Fibroblast of mammary gland (primary cell): ENCODE data around the gene ELSPBP1.
A peak's percentile ranks its signal among the peaks of the same experiment; 100 is the strongest.

Experiments used
- DNase-seq: peaks from one replicate; pipeline ENCODE4 v3.0.0-alpha.2; 2010; ENCODE audit warnings: low read depth
- H3K4me3 ChIP-seq: 2 replicates; pipeline ENCODE4 v1.5.1; 2011; ENCODE audit warnings: low read depth, mild to moderate bottlenecking, low read length, moderate library complexity; ENCODE audit not compliant: control insufficient read depth
- TF ChIP-seq, protein P1 (sequence below): conservative IDR thresholded peaks from 2 replicates; pipeline ENCODE4 v1.5.1; 2011; ENCODE audit warnings: low read depth, low read length, inconsistent platforms; ENCODE audit not compliant: control insufficient read depth, insufficient read depth

Gene ELSPBP1

DNA sequence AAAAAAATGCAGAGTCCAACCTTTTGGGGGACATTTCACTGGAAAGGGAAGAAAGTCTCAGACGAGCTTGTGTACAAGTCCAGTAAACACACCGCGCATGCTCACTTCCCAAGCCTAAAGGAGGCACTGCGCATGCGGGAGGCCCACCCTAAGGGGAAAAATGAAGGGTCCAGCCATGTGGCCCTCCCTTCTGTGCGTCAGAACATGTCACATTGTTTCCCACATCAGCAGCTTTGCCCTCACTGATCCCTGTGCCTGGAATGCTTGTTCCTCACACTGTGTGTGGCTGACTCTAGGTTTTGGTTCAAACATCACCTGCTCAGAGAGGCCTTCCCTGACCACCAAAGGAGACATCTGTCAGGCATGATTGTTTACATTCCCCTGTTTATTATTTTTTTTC lies 4.4 kb downstream of the ELSPBP1 start:
- DNase-seq, result no peak
- TF ChIP-seq, protein P1, sequence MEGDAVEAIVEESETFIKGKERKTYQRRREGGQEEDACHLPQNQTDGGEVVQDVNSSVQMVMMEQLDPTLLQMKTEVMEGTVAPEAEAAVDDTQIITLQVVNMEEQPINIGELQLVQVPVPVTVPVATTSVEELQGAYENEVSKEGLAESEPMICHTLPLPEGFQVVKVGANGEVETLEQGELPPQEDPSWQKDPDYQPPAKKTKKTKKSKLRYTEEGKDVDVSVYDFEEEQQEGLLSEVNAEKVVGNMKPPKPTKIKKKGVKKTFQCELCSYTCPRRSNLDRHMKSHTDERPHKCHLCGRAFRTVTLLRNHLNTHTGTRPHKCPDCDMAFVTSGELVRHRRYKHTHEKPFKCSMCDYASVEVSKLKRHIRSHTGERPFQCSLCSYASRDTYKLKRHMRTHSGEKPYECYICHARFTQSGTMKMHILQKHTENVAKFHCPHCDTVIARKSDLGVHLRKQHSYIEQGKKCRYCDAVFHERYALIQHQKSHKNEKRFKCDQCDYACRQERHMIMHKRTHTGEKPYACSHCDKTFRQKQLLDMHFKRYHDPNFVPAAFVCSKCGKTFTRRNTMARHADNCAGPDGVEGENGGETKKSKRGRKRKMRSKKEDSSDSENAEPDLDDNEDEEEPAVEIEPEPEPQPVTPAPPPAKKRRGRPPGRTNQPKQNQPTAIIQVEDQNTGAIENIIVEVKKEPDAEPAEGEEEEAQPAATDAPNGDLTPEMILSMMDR, result no peak
- no peak overlapping the region for H3K4me3 ChIP-seq

- no peak overlapping the region for H3K4me3 ChIP-seq
- DNase-seq, result no peak
- TF ChIP-seq, protein P1, result no peak
These were observed 6.4 kb downstream of the ELSPBP1 start for GRCh38 chr19:48000846-48001245.

DNA sequence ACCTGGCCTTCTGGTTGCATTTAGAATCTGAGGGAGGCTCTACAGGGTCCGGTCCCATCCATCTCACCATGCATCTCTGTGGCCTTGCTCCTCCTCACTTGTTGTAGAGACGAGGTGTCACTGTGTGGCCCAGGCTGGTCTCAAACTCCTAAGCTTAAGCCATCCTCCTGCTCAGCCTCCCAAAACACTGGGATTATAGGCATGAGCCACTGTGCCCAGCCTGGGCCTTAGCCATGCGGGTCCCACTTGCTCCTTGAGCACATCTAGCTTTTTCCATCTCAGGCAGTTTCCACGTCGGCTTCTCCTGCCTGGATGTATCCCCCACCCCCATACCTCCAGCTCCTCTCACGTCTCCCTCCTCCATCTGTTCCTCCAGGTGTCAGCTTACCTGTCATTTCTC lies 9.8 kb downstream of the ELSPBP1 start:
- H3K4me3 ChIP-seq, result no peak overlapping the region
- no peak for DNase-seq
- TF ChIP-seq, protein P1, result no peak

- TF ChIP-seq, protein P1, result peak; percentile 12
- no peak overlapping the region for H3K4me3 ChIP-seq
- no peak for DNase-seq
These were observed 12.3 kb downstream of the ELSPBP1 start for GRCh38 chr19:48006762-48007161.

GRCh38 chr19:48010932-48011758 lies 16.7 kb downstream of the ELSPBP1 start:
- TF ChIP-seq, protein P1, result no peak
- no peak overlapping the region for H3K4me3 ChIP-seq
- DNase-seq, result no peak

DNA sequence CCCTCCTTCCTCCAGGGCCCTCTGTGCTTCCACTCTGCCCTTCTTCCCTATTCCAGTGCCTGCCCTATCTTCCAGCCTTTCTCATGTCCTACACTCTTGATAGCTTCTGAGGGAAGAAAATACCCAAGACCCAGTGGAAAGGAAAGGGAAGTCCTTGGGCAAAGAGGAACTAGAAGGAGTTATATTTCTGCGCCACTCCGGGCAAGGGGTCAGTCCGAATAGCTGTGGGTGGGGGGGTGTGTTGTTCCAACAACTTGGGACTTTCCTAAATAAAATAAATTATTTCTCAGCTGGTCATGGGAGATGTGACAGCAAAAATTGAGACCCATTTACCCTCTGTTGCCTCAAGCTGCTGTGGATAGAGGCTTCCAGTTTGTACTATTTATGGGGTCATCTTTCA lies 26.3 kb downstream of the ELSPBP1 start:
- no peak overlapping the region for H3K4me3 ChIP-seq
- TF ChIP-seq, protein P1, result no peak
- DNase-seq, result no peak
